Middle frontal gyrus (tissue), 1 donor: ENCODE data around the gene LRRC10.

Experiments used
- DNase-seq: peaks from one replicate; pipeline ENCODE4 v3.0.0-alpha.2; 2015; ENCODE audit warnings: low spot score; ENCODE audit errors: extremely low spot score

LRRC10 gene

GRCh38 chr12:69570000-69570516 is 40.6 kb downstream of the LRRC10 start:
- DNase-seq = no peak

- DNase-seq = no peak
Observed at GRCh38 chr12:69569236-69569635, 41.5 kb downstream of the LRRC10 start.

GRCh38 chr12:69566603-69567002 is 44.1 kb downstream of the LRRC10 start:
- DNase-seq = no peak

- no peak for DNase-seq
Observed at GRCh38 chr12:69563166-69563762, 47.4 kb downstream of the LRRC10 start.
